SK-N-SH (cell line): ENCODE measurements around the gene ABCC5.

Source experiments
- CHD2 ChIP-seq: fragments of 150-350 bp; IDR thresholded peaks from 2 replicates; pipeline ENCODE4 v1.6.1; 2018; ENCODE audit warnings: low read length; ENCODE audit not compliant: partially characterized antibody
- CTCF ChIP-seq: fragments of 200-600 bp; sonication (generic); IDR thresholded peaks from 2 replicates; pipeline ENCODE4 v1.6.1; 2017; ENCODE audit warnings: antibody characterized with exemption, mild to moderate bottlenecking, moderate library complexity
- ELF1 ChIP-seq: IDR thresholded peaks from 2 replicates; pipeline ENCODE4 v1.4.0; 2012
- EP300 ChIP-seq, 2 experiments: IDR thresholded peaks; 2 replicates each; pipeline versions ENCODE4 v1.4.0 to v1.6.1; 2012; ENCODE audit warnings: borderline replicate concordance in 1 of 2, low read depth in 1 of 2, low read length in 1 of 2
- FOXJ3 ChIP-seq: sonication (generic); formaldehyde crosslinking; IDR thresholded peaks from 2 replicates; pipeline ENCODE4 v1.5.1; 2020; ENCODE audit warnings: mild to moderate bottlenecking, missing genetic modification reagents
- FOXM1 ChIP-seq: IDR thresholded peaks from 2 replicates; pipeline ENCODE4 v1.4.0; 2012; ENCODE audit warnings: low read depth, mild to moderate bottlenecking
- MAX ChIP-seq: IDR thresholded peaks from 2 replicates; pipeline ENCODE4 v1.4.0; 2012; ENCODE audit warnings: low read depth
- MXI1 ChIP-seq: IDR thresholded peaks from 2 replicates; pipeline ENCODE4 v1.6.1; 2012; ENCODE audit warnings: mild to moderate bottlenecking, low read depth, low read length, improper control_type of control experiment
- REST ChIP-seq: IDR thresholded peaks from 2 replicates; pipeline ENCODE4 v1.6.1; 2012; ENCODE audit warnings: mild to moderate bottlenecking, low read depth, low read length, moderate library complexity
- SIN3A ChIP-seq: IDR thresholded peaks from 2 replicates; pipeline ENCODE4 v1.6.1; 2012; ENCODE audit warnings: low read depth, mild to moderate bottlenecking, low read length, moderate library complexity, borderline replicate concordance
- TEAD4 ChIP-seq: IDR thresholded peaks from 2 replicates; pipeline ENCODE4 v1.4.0; 2012; ENCODE audit warnings: mild to moderate bottlenecking, borderline replicate concordance; ENCODE audit not compliant: insufficient read depth
- USF1 ChIP-seq: IDR thresholded peaks from 2 replicates; pipeline ENCODE4 v1.4.0; 2012; ENCODE audit warnings: low read depth, borderline replicate concordance
- YY1 ChIP-seq: IDR thresholded peaks from 2 replicates; pipeline ENCODE4 v1.4.0; 2012; ENCODE audit warnings: low read depth, mild to moderate bottlenecking

GRCh38 chr3:183981990-183982644 lies 35.6 kb downstream of the ABCC5 start:
- TF ChIP-seq EP300 (IDR thresholded peaks at IDR 0.05; ENCODE audit: borderline replicate concordance in 1 of 2, low read depth in 1 of 2, low read length in 1 of 2) (no peak), YY1 (no peak), CTCF (no peak), MXI1 (no peak), USF1 (no peak), TEAD4 (no peak), FOXJ3 (no peak), CHD2 (no peak), FOXM1 (no peak), SIN3A (no peak), MAX (no peak), REST (no peak), ELF1 (no peak)
